GM12892 (cell line): ENCODE measurements around the gene LYRM7.

Experiments used
- DNase-seq: peaks from one replicate; pipeline ENCODE4 v3.0.0; 2011; ENCODE audit not compliant: insufficient read length
- FAIRE-seq: peaks from 2 replicates; lab custom pipeline; 2011; peaks lifted over from hg19 to GRCh38; lab: Jason Lieb, UNC
- POLR2A ChIP-seq: IDR thresholded peaks from 2 replicates; pipeline ENCODE4 v1.6.1; 2011; ENCODE audit warnings: low read depth, low read length, control low read depth
- POLR2AphosphoS5 ChIP-seq: IDR thresholded peaks from 2 replicates; pipeline ENCODE4 v1.6.1; 2011; ENCODE audit warnings: low read depth, low read length, control low read depth
- TAF1 ChIP-seq: IDR thresholded peaks from 2 replicates; pipeline ENCODE4 v1.6.1; 2011; ENCODE audit warnings: low read depth, mild to moderate bottlenecking, control low read depth, low read length, borderline replicate concordance

The LYRM7 gene

GRCh38 chr5:131210151-131210510 lies 39.4 kb downstream of the LYRM7 start:
- TF ChIP-seq TAF1 (no peak), POLR2A (no peak), POLR2AphosphoS5 (no peak)
- DNase-seq: no peak
- no peak for FAIRE-seq

- TF ChIP-seq TAF1: no peak
- no peak for TF ChIP-seq POLR2AphosphoS5
- TF ChIP-seq POLR2A: no peak
- FAIRE-seq: no peak
- DNase-seq: no peak
Measured at GRCh38 chr5:131211669-131212068, 40.9 kb downstream of the LYRM7 start.

GRCh38 chr5:131212471-131213021 lies 41.8 kb downstream of the LYRM7 start:
- peak; percentile 93 for FAIRE-seq
- DNase-seq: no peak
- TF ChIP-seq TAF1: no peak
- peak; percentile 34; the same call in 1 of the 2 replicates for TF ChIP-seq POLR2AphosphoS5

- FAIRE-seq (no peak), DNase-seq (no peak)
- no peak for TF ChIP-seq POLR2A
- TF ChIP-seq POLR2AphosphoS5: no peak
- no peak for TF ChIP-seq TAF1
Measured at GRCh38 chr5:131214609-131215227, 44.0 kb downstream of the LYRM7 start.

DNA sequence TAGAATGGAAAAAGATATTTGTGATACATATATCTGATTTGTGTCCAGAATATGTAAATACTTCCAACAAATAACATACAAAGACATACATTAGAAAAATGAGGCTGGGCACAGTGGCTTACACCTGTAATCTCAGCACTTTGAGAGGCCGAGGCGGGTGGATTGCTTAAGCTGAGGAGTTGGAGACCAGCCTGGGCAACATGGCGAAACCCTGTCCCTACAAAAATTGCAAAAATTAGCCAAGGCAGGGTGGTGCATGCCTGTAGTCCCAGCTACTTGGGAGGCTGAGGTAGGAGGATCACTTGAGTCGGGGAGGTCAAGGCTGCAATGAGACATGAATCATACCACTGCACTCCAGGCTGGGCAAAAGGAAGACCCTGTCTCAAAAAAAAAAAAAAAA lies 47.0 kb downstream of the LYRM7 start:
- no peak for FAIRE-seq
- no peak for DNase-seq
- TF ChIP-seq POLR2A (no peak), TAF1 (no peak), POLR2AphosphoS5 (no peak)

DNA sequence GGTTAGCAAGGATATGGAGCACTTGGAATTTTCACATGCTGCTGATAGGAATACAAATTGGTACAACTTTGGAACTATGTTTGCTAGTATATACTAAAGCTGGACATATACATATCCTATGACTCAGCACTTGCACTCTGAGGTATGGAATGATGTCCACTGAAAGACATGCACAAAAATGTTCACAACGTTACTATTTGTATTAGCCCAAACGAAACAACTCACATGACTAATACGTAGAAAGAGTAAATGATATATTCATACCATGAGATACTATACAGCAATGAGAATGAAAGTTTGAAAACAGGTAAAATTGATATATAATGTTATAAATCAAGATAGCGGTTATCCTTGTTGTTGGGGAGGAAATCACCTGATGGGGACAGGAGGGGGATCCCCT lies 47.6 kb downstream of the LYRM7 start:
- TF ChIP-seq TAF1 (no peak), POLR2AphosphoS5 (no peak), POLR2A (no peak)
- DNase-seq: no peak
- FAIRE-seq: peak; percentile 78

DNA sequence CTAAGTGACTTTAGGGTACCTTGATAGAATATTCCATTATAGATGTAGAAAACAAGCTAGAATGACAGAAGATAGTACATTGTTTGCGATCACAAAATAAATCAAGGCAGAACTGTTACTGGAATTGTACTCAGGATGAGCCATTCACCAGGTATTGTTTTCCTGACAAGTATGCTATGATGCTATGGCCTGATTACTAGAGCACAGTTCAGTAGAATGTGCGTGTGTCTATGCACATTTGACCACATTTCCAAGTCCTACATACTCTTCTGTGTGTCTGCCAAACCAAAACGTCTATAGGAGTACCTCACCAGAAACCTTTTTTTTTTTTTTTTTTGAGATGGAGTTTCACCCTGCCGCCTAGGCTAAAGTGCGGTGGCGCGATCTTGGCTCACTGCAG lies 49.8 kb downstream of the LYRM7 start:
- no peak for TF ChIP-seq POLR2A
- no peak for TF ChIP-seq TAF1
- no peak for TF ChIP-seq POLR2AphosphoS5
- FAIRE-seq: no peak

DNA sequence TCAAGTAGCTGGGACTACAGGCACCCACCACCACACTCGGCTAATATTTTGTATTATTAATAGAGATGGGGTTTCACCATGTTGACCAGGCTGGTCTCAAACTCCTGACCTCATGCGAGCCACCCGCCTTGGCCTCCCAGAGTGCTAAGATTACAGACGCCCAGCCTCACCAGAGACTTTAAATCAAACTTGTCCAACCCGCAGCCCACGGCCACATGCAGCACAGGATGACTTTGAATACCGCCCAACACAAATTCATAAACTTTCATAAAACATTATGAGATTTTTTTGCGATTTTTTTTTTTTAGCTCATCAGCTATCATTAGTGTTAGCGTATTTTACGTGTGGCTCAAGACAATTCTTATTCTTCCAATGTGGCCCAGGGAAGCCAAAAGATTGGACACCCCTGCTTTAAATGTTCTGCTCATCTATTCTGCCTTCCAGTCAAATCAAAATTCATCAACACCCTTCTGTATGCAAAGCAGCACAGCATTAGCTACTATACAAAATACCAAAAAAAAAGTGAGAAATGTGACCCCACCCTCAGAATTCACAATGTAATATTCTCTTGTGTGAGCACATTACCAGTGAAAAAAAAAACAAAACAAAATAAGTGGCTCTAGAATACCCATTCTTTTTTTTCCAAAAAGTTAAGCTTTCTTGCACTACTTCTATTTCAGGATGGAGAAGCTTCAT lies 50.4 kb downstream of the LYRM7 start:
- no peak for DNase-seq
- FAIRE-seq: no peak

More for the DNA sequence above, 49.8 kb downstream of the LYRM7 start:
- DNase-seq: no peak

GRCh38 chr5:131221888-131222287 lies 51.1 kb downstream of the LYRM7 start:
- TF ChIP-seq TAF1 (no peak), POLR2A (no peak), POLR2AphosphoS5 (no peak)
- no peak for DNase-seq
- FAIRE-seq: no peak

More for the DNA sequence above, 50.4 kb downstream of the LYRM7 start:
- TF ChIP-seq POLR2A: no peak

DNA sequence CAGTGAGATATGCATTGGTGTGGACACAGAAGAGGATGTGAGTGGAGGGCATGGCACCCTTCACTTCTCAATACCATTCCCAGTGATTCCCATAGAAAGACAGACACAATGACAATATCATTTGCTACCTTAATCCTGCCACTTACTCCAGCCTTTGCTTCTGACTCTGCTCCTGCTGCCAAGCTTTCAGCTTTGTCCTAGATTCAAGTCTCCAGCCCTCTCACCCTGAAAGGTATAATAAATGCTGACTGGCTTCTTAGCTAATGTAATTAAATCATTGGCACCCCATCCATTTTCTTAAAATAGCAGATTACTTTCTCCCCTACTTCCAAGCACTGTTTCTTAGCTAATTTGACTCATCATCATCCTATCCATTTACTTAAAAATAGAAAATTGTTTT lies 52.0 kb downstream of the LYRM7 start:
- no peak for TF ChIP-seq POLR2A
- no peak for TF ChIP-seq TAF1
- no peak for TF ChIP-seq POLR2AphosphoS5
- DNase-seq: no peak
- FAIRE-seq: peak; percentile 57

DNA sequence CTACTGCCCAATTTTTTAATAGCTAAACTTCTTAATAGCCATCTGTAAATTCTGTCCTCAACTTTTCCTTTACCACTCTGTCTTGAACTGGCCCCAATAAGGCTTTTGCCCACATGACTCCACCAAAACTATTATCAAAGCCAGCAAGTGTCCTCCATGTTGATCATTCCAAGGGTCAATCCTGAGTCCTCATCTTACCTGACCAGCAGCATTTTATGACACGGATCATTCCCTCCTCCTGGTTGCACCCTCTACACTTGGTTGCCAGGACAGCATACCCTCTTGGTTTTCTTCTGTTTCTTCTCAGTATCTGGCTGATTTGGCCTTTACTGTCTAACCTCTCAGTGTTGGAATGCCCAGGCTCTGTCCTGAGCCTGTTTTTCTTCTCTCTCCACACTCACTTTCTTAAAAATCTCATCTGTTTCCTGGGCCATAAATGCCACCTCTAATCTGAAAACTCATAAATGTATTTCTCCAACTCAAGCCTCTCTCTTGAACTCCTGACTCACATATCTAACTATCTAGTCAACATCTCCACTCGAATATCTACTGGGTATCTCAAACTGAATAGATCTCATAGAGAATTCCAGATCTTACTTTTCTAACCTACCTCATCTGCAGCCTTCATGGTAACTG lies 53.1 kb downstream of the LYRM7 start:
- DNase-seq (no peak), FAIRE-seq (peak; percentile 78)
- TF ChIP-seq POLR2A: no peak
- TF ChIP-seq POLR2AphosphoS5: no peak
- TF ChIP-seq TAF1: no peak
